IPS DF 4.7 (cell line): ENCODE measurements around the gene VAPB.

Experiments used
- DNase-seq: peaks from one replicate; pipeline ENCODE4 v3.0.0-alpha.2; 2013; ENCODE audit warnings: low spot score; ENCODE audit errors: extremely low read depth

The VAPB gene

DNA sequence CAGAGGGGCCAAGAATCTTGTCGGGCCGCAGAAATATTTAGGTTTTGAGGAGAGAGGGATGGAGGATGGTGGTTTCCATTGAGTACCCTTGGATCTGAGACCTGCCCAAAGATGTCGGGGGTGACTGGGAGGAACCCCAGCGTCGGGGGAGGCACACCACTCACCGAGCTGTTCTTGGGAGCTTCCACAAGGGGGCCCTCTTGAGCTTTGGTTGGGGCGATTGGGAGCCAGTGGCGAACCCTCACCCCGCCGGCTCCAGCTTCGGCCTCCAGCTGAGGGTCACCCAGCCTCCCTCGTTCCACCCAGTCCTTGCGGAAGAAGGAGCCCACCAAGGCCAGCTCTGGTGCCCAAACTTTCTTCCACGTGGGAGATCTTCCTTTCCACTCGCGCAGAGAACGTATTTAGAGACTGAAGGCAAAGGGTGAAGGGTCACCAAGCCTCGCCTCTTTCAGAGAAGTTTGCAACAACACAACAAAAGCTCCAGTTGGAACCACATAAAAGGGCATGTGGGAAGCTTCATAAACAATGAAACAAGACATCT, 92.5 kb downstream of the VAPB start:
- peak; percentile 30 for DNase-seq

DNA sequence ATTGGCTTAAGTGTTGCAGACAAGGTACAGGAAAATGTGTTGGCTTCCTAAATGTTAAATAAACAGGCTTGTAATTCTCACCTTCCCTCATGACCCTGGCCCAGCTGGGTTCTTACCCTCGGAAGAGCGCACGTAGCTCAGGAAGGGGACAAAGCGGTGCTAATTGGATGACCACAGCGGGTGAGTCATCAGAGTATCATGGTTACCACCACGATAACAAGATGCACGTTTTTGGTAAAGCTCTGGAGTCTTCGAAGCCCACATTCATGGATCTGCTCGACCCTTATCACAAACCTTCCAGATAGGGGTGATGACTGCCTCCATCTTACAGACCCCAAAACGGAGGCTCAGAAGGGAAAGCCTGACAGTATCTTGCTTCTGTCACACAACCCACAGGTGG, 93.4 kb downstream of the VAPB start:
- DNase-seq, result no peak

DNA sequence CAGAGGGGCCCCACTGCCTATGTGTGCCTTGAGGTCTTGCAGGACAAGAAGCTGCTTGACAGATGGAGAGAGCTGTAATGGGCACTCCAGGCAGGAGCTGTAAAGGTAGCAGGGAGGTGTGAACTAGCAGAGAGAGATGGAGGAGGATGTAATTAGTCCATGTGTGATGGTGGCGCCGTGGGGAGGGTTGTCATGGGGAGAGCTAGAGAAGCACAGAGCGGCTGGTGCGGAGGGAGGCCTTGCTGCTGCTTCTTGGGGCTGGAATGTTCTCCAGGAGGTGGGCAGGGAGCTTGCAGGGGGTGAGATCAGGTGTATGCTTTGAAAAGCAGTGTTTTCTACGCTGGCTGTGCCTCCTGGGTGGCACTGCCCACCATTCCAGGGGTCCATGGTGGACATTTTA, 94.0 kb downstream of the VAPB start:
- no peak for DNase-seq

DNA sequence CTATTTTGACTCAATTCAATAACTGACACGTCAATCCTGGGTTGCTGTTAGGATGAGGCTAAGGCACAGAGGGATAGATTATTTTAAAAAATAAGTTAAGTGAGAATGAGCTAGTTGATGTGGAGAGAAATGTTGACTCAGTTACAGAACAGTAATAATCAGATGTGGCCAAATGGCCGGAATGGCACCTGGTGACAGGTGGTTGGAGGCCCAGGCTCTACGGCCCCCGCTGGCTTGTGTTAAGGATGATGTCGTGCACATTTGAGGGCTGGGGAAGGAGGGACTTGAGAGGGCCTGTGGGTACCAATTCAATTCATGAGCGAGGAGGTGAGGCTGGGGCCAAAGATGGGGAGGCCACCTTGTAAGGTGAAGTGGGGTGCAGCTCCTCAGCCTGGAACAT, 94.4 kb downstream of the VAPB start:
- DNase-seq, result no peak

DNA sequence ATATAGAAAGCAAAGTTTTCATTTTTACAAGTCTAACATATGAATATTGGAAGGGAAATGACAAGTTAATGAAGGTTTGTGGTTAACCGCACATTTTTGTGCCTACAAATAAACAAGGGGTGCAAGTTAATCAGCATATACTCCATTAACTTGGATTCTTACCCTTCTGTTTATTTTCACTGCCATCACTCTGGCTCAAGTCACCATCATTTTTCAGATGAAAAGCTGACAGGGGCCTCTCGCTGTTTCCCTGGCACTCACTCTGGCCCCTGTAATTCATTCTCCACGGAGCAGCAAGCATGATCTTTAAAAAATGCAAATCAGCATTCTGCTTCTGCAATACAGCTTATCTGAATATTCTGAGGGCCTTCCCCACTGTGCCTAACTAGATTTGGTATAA, 96.4 kb downstream of the VAPB start:
- DNase-seq, result no peak

DNA sequence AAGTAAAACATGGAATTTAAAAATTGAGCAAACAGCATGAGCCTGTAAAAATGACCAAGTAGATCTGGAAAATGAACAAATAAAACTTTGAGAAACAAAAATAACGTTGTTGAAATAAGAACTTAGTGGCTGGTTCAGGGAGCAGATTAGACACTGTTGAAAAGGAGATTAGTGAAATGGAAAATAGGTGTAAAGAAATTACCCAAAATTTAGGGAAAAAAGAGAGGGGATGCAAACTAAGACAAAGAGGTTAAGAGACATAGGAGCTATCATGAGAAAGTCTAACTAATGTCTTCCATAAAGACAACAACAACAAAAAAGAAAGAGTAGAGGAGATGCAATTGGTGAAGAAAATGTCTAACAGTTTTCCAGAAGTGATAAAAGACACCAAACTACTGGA, 97.2 kb downstream of the VAPB start:
- DNase-seq, result no peak

DNA sequence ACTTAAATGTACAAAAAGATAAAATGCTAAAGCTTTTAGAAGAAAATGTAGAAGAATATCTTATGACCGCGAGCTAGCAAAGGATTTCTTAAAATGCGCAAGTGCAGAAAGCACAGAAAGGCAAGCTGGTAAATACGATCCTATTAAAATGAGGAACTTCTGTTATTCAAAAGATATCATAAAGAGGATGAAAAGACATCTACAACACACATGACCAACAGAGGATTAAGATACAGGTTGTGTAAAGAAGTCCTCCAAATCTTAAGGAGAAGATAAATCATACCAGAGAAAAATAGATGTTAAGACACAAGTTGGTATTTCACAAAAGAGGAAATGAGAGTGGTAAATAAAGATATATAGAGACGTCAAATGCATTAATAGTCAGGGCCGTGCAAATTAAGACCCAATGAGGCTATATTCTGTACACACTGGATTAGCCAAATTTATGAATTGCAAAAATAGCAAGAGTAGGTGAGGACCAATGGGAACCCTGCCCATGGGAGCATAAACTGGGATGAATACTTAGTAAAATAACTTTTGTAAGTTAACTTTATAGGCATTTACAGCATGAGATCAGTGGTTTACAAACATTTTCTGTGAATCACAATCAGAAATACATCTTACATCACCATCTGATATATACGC, 103.2 kb downstream of the VAPB start:
- no peak for DNase-seq

DNA sequence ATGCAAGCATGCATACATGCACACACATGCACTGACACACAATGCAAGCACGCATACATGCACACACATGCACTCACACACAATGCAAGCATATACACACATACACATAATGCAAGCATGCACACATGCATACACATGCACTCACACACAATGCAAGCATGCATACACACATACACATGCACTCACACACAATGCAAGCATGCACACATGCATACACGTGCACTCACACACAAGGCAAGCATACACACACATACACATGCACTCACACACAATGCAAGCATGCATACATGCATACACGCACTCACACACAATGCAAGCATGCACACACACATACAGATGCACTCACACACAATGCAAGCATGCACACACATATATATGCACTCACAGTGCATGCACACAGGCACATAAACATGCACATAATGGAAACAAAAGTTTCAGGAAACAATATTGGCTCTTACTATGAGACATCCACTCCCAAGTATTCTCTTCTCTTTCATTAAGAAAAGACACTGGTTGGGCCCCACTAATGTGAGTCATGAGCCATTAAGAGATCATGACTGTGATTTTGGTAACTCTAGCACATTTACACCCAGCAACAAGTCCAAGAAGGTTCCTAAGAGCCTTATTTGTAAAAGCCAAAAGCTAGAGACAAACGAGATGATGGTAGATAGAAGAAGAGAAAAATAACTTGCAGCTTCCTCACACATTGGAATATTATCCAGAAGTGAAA, 103.9 kb downstream of the VAPB start:
- DNase-seq, result no peak

DNA sequence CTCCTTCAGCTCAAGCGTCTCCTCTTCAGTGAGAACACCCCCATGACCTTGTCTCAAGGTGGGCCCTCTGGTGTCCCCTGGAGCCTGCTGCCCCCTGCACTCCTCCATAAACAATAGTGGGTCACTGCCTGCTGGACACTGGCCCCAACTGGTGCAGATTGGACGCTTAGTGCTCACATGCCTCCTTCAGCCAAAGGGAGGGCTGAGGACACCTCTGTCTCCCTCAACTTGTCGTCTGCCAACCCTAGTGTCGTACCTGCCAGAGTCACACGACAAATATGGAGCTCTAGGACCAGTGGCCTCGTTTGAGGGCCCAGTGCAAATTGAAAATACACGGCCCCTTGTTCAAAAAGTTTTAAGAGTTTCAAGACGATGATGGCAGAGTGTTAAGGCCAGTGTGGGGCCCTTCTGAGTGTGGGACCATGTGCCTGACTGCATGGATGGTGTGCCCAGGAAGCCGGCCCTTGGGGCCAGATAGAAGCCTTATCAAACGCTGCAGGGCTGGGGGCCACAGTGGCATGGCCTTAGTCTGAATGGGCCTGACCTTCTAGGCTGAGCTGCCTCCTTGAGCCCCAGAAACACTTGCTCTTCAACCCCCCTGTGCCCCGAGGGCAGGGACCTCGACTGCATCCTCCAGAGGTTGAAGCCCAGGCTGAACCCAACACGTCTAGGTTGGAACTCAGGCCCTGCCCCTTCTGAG, 106.0 kb downstream of the VAPB start:
- no peak for DNase-seq

DNA sequence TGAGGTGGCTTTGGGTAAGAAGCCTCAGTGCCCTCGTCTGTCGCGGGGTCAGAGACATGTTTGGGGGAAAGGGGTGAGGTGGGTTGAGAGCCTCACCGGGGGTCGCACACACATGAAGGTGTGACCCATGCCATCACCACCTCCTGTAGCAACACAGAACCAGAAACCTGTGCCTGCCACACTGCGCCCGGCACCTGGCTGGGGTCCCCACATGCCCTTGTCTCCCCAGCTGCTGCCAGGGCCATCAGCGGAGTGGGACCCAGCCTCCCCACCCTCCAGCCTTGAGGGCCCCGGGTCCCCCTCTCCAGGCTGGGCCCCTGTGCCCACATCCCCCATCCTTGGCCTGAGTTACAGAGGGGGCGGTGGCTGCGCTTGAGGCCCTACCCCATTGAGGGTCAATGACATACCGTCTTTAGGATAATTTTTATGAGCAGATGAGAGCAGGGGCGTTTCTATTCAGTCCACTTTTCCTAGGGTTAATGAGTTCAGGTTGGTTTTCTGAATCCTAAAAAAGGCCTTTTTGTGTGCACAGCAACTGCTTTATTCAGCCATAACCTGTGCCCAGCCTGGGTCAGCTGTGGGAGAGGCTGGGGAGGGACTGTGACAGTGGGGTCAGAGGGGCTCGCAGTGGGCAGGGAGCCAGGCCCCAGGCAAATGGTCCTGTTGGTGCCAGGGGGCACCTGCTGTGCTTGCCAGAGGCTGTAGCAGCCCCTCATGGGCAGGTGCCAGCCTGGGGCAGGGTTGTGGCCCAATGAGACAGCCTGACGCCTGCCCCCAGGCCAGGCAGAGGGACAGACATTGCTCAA, 106.8 kb downstream of the VAPB start:
- no peak for DNase-seq

DNA sequence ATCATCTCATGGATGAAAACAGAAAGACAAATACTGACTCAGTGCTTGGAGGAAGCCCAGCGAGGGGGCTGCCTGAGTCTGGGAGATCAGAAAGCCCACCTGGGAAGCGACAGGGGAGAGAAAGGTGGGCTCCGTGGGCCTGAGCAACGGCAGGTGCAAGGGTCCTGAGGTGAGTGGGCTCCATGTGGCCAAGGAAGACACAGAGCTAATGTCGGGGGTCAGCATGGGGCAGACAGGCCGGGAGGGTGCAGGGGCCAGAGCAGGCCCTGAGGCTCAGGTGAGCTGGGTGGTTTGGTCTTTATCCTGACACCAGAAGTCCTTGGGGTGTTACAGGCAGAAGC, 107.4 kb downstream of the VAPB start:
- DNase-seq, result no peak

DNA sequence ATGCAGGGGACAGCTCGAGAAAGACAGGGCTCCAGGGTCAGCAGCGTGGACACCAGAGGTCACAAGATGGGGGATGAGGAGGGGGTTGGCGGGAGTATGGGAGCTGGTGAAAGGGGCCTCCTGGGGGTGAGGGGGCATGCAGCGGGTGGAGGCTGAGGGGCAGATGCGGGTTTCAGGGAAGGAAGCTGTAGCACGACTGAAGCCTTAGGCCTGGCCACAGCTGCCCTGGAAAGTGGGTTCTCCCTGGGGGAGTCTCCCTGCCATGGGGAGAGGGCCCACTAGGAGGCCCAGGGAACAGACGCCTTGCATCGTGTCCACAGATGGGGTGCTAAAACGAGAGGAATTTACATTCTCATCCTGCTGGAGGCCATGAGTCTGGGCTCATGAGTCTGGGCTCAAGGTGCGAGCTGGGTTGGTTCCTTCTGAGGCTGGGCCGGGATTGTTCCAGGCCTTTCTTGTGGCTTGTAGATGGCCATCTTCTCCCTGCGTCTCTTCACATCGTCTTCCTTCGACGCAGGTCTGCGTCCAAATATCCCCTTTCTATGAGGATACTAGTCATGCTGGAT, 108.1 kb downstream of the VAPB start:
- DNase-seq, result no peak

DNA sequence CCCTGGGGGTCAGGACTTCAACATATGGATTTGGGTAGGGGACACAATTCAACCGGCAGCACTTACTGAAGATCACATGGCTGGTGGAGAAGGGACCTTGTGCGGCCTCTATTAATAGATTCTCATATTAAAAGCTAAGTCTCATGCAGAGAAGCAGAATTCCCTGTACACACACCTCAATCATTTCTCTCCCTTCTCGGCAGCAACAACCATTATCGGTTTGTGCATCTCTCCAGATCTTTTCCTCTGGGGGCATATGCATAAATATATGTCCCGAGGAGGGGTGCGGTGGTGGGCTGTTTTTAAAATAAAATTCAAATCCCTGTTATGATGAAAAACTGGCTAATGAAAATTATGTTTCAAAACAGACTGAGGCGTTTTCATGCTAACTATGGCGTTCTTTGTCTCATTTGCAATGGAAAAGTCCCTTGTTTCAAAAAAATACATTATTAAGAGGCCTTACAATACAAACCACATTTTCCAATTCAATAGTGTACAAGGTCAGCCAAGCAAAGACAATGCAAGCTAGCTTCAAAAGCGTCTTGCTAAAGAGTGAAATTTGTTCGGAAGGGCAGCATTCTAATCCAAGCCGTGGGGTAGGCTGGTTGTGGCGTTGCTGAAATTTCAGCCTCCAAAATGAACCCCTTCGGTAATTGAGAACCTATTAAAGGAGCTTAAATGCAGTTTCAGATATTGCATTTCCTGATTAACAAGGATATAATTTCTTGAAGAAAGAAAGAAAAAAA, 108.9 kb downstream of the VAPB start:
- DNase-seq, result no peak

DNA sequence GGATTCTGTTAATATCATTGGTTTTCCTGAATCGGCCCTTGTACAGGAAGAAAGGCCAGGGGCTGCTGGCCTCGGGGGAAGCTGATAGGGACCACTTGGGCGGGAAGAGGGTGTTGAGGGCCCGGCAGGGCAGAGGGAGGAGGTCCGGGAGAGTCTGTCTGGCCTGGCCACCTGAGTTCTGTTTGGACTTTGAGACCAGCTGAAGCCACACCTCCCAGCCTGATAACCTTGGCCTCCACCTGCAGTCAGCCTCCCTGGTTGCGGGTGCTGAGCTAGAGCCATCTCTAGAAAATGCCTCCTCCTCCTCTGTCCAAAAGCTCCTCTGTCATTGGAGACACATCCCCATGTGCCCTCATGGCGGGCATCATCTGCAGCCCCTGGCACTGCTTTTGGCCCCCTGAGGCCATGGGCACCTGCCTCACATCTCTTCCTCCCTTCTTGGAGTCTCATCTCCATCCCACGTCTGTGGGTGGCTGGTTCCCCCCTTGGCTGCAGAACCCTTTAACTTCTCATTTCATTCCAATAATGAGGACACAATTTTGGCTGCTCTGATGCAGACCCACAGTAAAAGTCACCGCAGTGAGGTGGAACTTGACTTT, 109.5 kb downstream of the VAPB start:
- DNase-seq, result no peak

DNA sequence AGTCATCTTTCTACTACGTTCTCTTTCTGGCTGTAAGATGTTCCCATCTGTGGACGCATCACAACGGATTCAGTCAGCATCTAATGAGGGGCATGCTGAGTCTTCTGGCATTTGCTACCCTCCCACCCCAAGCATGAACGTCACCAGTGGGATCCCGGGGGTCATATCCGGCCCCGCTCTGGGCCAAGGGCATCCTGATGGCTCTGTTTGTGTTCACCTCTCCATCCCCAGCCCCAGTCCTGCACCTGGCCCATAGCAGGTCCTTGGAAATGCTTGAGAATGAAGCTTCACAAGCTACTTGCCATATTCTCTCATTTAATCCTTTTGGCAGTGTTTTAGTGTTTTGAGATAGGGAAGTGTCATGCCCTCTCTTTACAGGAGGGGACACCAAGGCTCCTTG, 111.2 kb downstream of the VAPB start:
- DNase-seq, result no peak
